ENCODE results near the gene MYZAP.

GRCh38 chr15:57592426-57592825 is 722 bp downstream of the MYZAP start:
- TF ChIP-seq POLR2A (IDR thresholded peaks at IDR 0.05) (no peak), POLR2AphosphoS5 (IDR thresholded peaks at IDR 0.05) (no peak)
